ENCODE data around the gene TSPAN9.

Gene TSPAN9

GRCh38 chr12:3168223-3169221 is 91.3 kb downstream of the TSPAN9 start:
- DNase-seq: no peak

DNA sequence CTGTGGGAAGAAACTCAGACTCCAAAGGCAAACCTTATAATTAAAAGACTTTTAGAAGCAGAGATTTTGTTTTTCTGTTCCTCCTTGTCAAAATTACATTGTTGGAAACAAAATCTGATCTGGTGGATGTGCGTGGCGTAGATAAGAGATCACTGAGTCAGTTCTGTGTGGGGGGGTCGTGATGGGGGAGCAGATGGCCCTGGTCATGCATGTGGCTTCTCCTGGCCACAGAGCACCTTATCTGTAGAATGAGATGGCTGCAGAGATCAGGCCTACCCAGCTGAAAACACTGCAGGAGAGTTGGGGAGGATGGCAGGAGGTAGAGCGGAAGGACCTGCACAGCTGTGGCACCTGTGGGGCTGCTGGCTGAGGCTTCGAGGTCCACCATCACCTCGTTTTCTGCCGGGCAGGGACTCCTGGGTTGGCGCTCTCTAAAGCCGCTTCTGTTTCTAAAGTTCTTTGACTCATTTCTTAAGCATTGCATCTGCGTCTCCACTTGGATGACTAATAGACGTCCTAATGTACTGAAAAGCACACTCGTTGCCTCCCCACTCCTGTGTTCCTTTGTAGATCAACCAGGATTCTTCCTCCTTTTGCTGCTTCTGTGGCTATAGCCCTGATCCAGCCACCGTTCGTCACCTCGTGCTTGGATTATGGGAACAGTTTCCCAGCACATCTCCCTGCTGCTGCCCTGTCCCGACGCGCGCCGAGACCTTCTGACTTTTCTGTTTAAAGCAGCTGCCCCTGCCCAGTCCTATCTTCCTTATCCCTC is 93.4 kb downstream of the TSPAN9 start:
- no peak for DNase-seq

DNA sequence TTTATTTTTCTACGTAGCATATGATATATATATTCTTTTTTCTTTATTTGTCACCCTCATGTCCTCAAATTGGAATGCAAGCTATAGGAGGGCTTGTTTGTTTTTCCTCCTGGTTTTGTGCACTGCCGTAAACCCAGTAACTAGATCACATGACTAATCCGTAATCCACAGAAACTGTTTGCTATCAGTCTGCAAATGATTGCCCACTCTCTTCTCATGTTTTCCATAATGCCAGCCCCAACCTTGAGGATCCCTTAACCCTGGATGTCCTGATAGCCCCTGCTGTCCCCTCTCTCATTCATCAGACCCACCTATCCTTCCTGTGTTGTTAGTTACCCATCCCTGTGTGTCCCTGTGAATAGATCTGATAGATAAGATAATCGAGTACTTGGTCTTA is 94.0 kb downstream of the TSPAN9 start:
- no peak for DNase-seq

GRCh38 chr12:3172124-3173007 is 95.2 kb downstream of the TSPAN9 start:
- no peak for DNase-seq

GRCh38 chr12:3173008-3173553 is 95.9 kb downstream of the TSPAN9 start:
- no peak for DNase-seq

GRCh38 chr12:3173912-3174311 is 96.7 kb downstream of the TSPAN9 start:
- no peak for DNase-seq

GRCh38 chr12:3175238-3175637 is 98.1 kb downstream of the TSPAN9 start:
- DNase-seq: no peak

GRCh38 chr12:3176754-3177153 is 99.6 kb downstream of the TSPAN9 start:
- DNase-seq: no peak

- no peak for DNase-seq
Observed at GRCh38 chr12:3177778-3178425, 100.7 kb downstream of the TSPAN9 start.

DNA sequence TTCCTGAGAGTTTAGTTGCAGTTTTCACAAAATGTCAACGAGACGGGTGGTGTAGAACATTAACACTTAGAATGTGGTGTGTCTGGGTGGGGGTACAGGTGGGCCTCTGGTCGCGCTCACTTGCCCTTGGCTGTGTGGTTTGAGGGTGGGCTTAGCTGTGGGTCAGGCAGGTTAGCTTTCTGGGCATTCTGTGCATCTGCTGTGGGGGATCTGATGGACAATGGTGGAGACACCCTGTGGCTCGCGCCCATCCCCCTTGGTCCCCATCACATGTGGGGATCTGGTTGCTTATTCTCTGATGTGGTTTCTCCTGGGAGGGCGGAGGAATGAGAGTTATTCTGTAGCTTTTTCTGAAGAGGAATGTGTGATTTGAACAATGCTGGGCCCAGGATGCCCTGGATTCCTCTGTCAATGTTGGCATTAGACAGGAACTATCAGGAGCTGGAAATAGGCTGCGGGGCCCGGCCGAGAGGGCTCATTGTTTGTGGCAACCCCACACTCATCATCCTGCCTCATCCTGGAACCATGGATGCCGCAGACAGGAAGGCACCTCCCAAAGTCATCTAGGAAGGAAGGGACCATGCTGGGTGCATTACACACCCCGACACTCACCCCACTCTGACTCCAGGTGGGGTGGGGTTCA is 101.6 kb downstream of the TSPAN9 start:
- DNase-seq: no peak

DNA sequence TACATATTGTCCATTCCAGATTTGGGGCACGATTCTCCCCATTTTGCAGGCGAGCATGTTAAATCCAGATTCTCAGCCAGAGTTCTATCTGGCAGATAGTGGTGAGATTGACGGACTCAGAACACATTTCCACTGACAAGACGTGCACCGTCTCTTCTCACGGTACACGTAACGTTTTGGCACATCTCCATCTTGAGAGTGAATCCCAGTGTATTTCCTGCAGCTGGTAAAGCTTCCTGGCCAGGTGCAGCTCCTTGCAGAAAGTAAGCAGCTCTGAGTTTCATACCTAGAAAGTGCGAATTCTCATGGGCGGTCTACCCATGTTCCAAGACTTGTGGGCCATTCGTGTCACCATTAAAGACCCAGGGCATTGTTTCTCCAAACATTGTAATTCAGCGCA is 102.6 kb downstream of the TSPAN9 start:
- no peak for DNase-seq

GRCh38 chr12:3182426-3182825 is 105.2 kb downstream of the TSPAN9 start:
- DNase-seq: no peak

- DNase-seq: no peak
Observed at GRCh38 chr12:3184485-3184884, 107.3 kb downstream of the TSPAN9 start.

- no peak for DNase-seq
Observed at GRCh38 chr12:3185260-3185870, 108.2 kb downstream of the TSPAN9 start.

DNA sequence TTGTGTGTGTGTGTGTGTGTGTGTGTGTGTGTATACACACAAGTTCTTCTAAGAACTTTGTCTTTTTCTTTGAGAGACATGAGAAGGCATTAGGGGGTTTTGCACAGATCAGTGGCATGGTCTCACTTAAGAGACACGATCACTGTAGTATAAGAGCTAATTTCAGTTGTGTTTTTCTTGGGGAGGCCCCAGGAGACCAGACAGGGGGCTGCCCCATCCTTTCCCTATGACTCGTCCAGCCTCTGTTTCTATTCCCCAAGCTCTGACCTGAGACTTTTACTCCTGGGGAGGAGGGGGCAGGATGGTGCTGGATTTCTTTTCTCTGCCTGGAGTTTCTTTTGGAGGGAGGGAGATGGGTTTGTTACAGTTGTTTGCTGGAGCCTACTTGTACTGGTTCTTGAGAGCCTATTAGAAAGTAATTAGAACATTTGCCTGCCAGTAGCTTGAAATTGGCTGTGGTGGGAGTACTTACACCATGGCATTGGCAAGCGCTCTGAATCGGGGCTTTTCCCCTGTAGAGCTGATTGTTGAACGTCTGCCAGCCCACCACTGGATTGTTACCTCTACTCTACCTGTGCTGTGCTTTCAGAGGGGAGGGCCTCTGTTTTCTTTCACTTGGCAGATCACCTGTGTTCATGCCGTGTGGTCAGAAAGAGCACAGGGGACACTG is 109.5 kb downstream of the TSPAN9 start:
- no peak for DNase-seq

GRCh38 chr12:3187846-3188770 is 110.9 kb downstream of the TSPAN9 start:
- no peak for DNase-seq

DNA sequence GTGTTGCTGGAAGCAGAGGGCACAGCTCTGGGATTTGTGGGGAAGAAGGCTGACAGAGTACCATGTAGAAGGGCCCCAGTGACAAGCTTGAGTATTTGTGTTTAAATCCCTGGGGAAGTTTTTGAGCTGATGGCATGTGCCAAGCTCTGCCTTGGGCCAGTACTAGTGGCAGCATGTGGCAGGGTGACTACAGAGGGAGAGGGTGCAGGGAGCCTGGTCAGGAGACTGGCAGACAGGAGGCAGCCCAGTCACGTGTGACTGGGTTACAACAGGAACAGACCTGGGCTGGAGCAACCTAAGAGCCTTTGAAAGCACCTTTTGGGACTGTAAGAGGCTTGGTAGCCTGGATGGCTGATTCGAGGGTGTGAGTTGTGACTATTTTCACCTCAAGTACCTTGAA is 112.1 kb downstream of the TSPAN9 start:
- DNase-seq: no peak

DNA sequence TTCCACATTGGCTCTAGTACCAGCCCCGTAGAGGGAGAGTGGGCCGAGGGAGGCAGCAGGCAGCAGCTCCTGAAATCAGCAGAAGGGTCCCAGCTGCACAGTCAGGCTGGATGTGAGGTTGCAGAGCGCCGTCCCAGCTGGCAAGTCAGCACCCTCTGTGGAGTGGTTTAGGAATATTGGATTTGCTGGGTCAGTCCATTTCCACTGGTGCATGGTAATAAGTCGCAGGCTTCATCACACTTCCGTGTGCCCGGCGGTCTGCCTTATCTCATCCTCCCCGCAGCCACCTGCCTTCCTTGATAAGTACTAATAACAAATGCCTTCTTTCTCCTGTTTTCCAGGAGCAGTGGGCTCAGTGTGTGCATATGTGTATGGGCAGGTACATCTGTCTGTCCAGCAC is 112.9 kb downstream of the TSPAN9 start:
- DNase-seq: no peak

- DNase-seq: no peak
Observed at GRCh38 chr12:3191450-3191849, 114.3 kb downstream of the TSPAN9 start.

All from NCI-H2227 treated with DMSO at 0.1 percent for 48 hours (cell line).